HG02852 (cell line): ENCODE results near the gene ITCH.
"Not testable (repeated sequence)": the region's sequence is repeated elsewhere in the genome, so short reads cannot be mapped to it uniquely, and the experiment has no call there.

ENCODE experiments used
- ATAC-seq: cut with Tn5 transposase; IDR thresholded peaks from one replicate; pipeline ENCODE4 v1.9.1; 2021; ENCODE audit warnings: mild to moderate bottlenecking, moderate library complexity; ENCODE audit not compliant: unreplicated experiment

The ITCH gene

GRCh38 chr20:34377072-34377847 lies 14.2 kb downstream of the ITCH start:
- peak; percentile 93 for ATAC-seq

- ATAC-seq: no peak
Measured at GRCh38 chr20:34382174-34382573, 19.1 kb downstream of the ITCH start.

- ATAC-seq: not testable (repeated sequence)
Measured at GRCh38 chr20:34382877-34383455, 19.9 kb downstream of the ITCH start.

GRCh38 chr20:34385464-34385863 lies 22.4 kb downstream of the ITCH start:
- ATAC-seq: no peak

GRCh38 chr20:34388000-34388399 lies 24.9 kb downstream of the ITCH start:
- no peak for ATAC-seq

GRCh38 chr20:34388678-34389077 lies 25.6 kb downstream of the ITCH start:
- ATAC-seq: no peak

GRCh38 chr20:34389206-34389953 lies 26.3 kb downstream of the ITCH start:
- no peak for ATAC-seq

GRCh38 chr20:34389954-34390555 lies 27.0 kb downstream of the ITCH start:
- no peak for ATAC-seq

- ATAC-seq: no peak
Measured at GRCh38 chr20:34396408-34396807, 33.3 kb downstream of the ITCH start.

- ATAC-seq: no peak
Measured at GRCh38 chr20:34397096-34397495, 34.0 kb downstream of the ITCH start.

- not testable (repeated sequence) for ATAC-seq
Measured at GRCh38 chr20:34400776-34401175, 37.7 kb downstream of the ITCH start.

GRCh38 chr20:34401741-34402455 lies 38.8 kb downstream of the ITCH start:
- ATAC-seq: no peak

GRCh38 chr20:34402461-34402860 lies 39.4 kb downstream of the ITCH start:
- ATAC-seq: no peak

- ATAC-seq: no peak
Measured at GRCh38 chr20:34403063-34403827, 40.2 kb downstream of the ITCH start.

GRCh38 chr20:34403908-34404307 lies 40.8 kb downstream of the ITCH start:
- ATAC-seq: no peak

GRCh38 chr20:34404803-34405202 lies 41.7 kb downstream of the ITCH start:
- no peak for ATAC-seq

- peak; percentile 47 for ATAC-seq
Measured at GRCh38 chr20:34405247-34405651, 42.2 kb downstream of the ITCH start.

GRCh38 chr20:34405942-34406341 lies 42.9 kb downstream of the ITCH start:
- not testable (repeated sequence) for ATAC-seq

- ATAC-seq: no peak
Measured at GRCh38 chr20:34407962-34408474, 44.9 kb downstream of the ITCH start.

- ATAC-seq: no peak
Measured at GRCh38 chr20:34410336-34410735, 47.3 kb downstream of the ITCH start.
